Measurements from ENCODE around the gene TMEM161B. TPM values are rescaled to one million over a fixed set of nuclear protein-coding genes. Genes with fewer than 3 reads are reported as not detected.
"Not testable (repeated sequence)": the region's sequence is repeated elsewhere in the genome, so short reads cannot be mapped to it uniquely, and the experiment has no call there.

Gene TMEM161B
- total RNA-seq: 30.0 TPM

GRCh38 chr5:88268385-88269184 is at the start of gene TMEM161B:
TMEM161B (minus strand) TSS chr5:88268845; CDS start chr5:88268723, 122 bp downstream.
- peak; percentile 95 for DNase-seq

GRCh38 chr5:88304356-88304755 is 35.7 kb upstream of the TMEM161B start:
- DNase-seq: no peak

DNA sequence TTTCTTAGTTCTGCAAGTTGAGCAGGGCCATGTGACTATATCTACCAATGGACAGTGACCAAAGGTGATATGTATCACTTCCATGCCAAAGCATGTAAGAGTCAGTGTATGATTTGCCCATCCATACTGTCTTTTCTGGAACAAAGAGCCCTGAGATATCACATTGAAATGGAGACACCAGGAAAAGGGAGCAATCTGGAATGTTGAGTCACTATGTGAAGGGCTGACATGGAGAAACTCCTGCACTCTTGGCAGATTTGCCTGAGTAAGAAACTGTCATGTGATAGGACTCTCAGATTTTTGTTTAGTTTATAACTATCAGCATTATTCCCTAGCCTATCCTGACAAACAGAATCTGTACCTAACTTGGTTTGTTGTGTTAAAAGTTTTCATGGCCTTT is 29.8 kb upstream of the TMEM161B start:
- no peak for DNase-seq

GRCh38 chr5:88290801-88291200 is 22.2 kb upstream of the TMEM161B start:
- DNase-seq: no peak

GRCh38 chr5:88288528-88289197 is 20.0 kb upstream of the TMEM161B start:
- no peak for DNase-seq

DNA sequence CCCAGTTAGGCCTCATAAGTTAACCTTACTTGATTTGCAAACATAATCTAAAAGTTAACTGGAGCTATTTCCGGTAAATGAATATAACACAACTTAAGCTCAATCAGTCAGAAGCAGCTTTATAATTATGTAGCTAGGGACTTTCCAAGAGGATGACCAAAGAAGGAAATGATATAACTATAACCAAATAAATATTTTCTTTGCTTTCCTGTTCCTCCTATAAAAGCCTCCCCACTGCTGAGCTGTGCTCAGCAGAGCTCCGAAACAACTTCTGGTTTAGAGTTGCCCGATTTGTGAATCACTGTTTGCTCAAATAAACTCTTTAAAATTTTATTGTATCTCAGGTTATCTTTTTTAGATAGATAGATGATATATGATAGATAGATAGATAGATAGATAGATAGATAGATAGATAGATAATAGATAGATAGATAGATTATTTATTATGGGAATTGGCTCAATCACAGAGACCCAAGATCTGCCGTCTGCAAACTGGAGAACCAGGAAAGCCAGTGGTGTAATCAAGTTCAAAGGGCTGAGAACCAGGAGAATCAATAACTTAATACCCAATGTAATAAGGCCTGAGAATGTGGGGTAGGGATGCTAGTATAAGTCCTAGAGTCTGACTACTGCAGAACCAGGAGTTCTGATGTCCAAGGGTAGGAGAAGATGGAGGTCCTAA is 19.3 kb upstream of the TMEM161B start:
- no peak for DNase-seq

DNA sequence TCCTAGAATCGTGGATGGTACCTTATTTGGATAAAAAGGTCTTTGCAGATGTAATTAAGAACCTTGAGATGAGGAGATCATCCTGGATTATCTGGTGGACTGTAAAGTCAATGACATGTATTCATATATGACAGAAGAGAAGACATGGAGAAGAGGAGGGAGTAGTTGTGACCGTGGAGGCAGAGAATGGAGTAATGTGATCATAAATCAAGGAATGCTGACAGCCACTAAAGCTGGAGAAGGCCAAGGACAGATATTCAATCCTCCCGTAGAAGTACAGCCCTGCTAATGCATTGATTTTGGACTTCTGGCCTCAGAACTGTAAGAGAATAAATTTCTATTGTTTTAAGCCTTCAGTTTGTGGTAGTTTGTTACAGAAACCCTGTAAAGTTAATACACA is 18.7 kb upstream of the TMEM161B start:
- DNase-seq: no peak

DNA sequence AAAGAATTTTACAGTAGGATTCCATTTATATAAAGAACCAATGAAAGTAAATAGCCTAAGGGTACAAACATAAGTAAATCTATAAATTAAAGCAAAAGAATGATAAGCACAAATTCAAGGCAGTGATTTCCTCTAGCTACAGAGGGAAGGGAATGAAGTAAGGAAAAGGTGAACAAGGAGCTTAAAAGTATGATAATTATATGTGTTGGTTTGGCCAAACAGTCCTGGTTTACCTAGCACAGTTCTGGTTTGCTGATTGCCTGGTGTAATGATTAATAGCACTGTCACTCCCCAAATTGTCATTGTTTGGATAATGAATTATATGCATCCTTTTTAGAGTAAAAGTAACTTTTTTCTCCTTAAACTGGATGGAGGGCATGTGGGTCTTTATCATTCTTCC is 15.0 kb upstream of the TMEM161B start:
- no peak for DNase-seq

DNA sequence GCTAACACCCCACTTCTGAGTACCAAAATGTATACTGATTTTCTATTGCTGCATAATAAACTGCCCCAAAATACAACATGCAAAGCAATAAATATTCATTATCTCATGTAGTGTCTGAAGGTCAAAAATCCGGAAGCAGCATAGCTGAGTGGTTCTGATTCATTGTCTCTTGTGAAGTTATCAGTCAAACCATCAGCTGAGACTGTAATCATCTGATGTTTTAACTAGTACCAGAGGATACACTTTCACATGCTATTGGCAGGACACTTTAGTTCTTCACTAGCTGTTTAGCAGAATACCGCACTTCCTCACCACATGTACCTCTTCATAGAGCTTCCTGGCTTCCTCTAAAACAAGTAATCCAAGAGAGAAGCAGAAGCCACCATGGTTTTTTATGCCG is 12.7 kb upstream of the TMEM161B start:
- no peak for DNase-seq

DNA sequence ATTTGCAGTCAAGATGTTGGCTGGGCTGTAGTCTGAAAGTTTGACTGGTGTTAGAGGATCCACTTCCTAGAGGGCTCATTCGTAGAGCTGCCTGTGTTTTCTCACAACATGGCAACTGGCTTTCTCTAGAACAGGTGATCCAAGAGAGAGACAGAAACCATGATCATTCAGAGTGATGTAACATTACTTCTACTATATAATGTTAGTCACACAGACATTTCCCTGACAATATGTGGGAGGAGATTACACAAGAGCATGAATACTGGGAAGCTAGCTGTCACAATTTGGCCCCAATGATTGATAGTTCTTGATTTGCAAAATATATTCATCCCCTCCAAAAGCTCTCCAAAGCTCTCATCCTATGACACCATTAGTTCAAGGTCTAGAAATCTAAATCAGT is 10.9 kb upstream of the TMEM161B start:
- no peak for DNase-seq

GRCh38 chr5:88276378-88276777 is 7.7 kb upstream of the TMEM161B start:
- DNase-seq: no peak

DNA sequence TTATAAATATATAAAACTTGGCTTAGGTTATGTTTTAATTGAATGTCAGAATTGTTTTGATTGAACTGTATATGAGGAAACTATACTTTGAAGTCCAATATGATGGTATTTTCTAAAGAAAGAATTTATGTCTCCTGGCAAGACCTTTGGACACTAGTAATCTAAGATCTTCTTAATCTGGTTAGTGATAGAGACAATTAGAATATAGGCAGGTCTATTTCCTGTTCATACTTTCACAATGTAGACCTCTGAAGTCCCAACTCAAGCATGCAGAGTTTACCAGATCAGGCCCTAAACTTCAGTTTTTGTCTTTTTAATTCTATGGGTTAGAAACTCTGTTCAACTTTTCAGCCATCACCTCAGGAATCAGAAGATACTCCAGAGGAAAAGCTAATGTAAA is 6.9 kb upstream of the TMEM161B start:
- DNase-seq: no peak

GRCh38 chr5:88269222-88269771 is 652 bp upstream of the TMEM161B start:
- no peak for DNase-seq

GRCh38 chr5:88264565-88264964 is 4.1 kb downstream of the TMEM161B start:
- DNase-seq: not testable (repeated sequence)

- DNase-seq: no peak
Observed at GRCh38 chr5:88263349-88263748, 5.3 kb downstream of the TMEM161B start.

DNA sequence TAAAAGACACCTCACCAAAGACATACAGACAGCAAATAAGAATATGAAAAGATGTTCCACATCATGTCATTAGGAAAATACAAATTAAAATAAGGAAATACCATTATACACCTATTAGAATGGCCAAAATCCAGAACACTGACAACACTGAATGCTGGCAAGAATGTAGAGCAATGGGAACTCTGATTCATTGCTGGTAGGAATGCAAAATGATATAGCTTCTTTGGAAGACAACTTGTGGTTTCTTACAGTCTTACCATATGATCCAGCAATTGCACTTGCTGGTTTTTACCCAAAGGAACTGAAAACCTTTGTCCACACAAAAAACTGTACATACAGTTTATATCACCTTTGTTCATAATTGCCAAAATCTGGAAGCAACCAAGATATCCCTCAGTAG is 6.5 kb downstream of the TMEM161B start:
- DNase-seq: no peak

- DNase-seq: no peak
Observed at GRCh38 chr5:88258636-88259035, 10.0 kb downstream of the TMEM161B start.

DNA sequence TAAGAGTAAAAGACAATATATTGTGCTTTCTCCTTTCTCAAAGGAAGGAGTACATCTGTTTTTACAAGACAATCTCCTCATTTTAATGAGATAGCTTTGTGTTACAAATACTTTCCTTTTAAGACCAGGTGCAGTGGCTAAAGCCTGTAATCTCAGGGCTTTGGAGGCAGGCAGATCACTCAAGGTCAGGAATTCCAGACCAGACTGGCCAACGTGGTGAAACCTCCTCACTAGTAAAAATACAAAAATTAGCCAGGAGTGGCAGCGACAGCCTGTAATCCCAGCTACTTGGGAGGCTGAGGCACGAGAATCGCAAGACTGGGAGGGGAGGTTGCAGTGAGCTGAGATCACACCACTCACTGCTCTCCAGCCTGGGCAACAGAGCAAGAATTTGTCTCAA is 11.8 kb downstream of the TMEM161B start:
- no peak for DNase-seq

DNA sequence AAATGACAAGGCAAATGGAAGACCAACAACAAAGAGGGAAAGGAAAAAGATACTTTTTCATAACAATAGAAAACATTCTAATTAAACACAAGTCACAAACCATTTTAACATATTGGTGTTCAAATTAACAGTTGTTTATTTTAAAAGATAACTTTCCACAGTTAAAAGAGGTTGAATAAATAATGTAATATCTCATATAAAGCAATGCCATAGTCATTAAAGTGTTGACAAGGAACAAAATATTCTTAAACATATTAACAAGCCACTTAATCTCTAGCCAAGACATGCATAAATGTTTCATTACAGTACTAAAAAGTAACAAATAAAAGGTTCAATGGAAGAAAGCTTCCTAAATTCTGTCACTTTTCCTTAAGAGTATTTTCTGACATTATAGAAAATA is 12.6 kb downstream of the TMEM161B start:
- no peak for DNase-seq

DNA sequence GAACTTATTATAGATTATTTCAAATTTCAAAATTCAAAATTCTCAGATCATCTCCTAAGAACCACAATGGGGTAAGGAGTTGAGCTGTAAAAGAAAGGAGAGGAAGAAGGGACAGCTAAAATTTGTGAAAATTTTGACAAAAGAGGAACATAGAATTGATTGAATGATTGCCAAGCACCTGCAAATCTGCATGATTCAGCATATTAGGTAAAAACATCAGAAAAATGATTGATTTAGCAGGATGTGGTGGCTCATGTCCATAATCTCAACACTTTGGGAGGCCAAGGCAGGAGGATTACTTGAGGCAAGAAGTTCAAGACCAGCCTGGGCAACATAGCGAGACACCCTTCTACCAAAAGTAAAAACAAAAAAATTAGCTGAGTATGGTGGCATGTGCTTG is 14.3 kb downstream of the TMEM161B start:
- DNase-seq: no peak

- DNase-seq: no peak
Observed at GRCh38 chr5:88251048-88251711, 17.5 kb downstream of the TMEM161B start.

DNA sequence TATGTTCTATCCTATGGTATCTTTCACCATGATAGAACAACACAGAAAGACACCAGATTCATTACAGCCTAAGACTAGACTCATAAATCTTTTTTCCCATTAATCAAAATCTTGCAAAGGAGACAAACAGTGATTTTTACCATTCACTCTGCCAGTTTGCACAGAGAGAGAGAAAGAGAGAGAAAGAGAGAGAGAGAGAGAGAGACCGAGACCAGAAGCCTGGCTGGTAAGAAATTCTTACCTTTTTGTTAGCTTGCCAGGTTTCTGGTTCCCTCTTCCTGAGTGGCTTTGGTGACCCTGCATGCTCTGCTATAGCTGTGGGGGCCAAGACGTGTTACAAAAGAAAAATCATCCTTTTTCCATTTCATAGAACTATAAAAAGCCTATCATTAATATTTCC is 18.6 kb downstream of the TMEM161B start:
- DNase-seq: no peak

Measured in tongue (tissue), 2 donors.